NCI-H526 (cell line): ENCODE measurements around the gene SCN1A.
"Not testable (repeated sequence)": the region's sequence is repeated elsewhere in the genome, so short reads cannot be mapped to it uniquely, and the experiment has no call there.

Source experiments
- DNase-seq, 2 experiments: peaks; one replicate each; lab custom pipeline; 2025; lab: John Stamatoyannopoulos, UW

SCN1A gene

DNA sequence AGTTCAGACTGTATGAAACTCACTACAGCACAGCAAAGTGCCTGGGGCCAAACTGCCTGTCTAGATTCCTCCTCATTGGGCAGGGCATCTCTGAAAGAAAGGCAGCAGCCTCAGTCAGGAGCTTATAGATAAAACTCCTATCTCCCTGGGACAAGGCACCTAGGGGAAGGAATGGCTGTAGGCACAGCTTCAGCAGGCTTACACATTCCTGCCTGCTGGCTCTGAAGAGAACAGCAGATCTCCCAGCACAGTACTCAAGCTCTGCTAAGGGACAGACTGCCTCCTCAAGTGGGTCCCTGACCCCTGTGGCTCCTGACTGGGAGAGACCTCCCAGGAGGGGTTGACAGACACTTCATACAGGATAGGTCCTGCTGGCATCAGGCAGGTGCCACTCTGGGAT, 155.7 kb downstream of the SCN1A start:
- DNase-seq: not testable (repeated sequence)

DNA sequence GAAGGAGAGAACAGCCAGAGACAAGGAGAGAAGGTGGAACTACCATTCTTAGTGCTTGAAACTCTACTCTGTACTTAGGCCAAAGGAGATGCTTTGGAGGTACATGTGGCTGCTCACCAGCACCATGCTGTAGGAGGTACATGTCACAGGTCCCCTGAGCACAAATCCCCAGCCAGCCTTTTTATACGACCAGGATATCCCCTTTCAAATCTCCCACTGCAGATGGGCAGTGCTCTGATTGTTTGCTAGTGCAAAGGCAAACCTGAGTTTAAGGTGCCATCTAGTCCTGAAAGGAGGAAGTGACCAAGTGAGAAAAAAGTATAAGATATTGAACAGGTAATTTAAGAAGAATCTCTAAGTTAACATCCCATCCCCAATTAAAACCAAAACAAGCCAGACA, 157.2 kb downstream of the SCN1A start:
- DNase-seq: no peak

DNA sequence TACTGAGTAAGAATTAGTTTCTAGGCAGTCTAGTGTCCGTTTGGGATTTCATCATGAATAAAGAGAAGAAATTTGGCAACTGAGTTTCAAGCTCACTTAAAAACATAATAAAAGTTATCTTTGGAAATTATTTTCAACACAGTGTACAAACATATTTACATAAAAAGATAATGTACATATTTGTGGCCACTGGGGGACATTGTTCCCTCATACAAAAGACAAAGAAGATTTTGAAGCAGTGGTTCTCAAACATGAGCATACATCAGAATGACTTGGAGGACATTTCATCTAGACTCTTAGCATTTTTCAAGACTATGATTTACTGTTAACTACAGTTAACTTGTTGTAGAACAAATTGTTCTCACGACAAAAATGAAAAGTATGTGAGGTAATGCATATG, 158.6 kb downstream of the SCN1A start:
- no peak for DNase-seq

DNA sequence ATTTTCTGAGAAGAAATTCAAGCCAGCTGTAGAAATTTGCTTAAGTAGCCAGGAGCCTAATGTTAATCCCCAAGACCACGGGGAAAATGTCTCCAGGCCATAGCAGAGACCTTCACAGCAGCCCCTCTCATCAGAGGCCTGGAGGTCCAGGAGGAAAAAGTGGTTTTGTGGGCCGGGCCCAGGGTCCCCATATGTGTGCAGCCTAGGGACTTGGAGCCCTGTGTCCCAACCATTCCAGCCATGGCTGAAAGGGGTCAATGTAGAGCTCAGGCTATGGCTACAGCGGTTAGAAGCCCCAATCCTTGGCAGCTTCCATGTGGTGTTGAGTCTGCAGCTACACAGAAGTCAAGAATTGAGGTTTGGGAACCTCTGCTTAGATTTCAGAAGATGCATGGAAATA, 160.1 kb downstream of the SCN1A start:
- no peak for DNase-seq

DNA sequence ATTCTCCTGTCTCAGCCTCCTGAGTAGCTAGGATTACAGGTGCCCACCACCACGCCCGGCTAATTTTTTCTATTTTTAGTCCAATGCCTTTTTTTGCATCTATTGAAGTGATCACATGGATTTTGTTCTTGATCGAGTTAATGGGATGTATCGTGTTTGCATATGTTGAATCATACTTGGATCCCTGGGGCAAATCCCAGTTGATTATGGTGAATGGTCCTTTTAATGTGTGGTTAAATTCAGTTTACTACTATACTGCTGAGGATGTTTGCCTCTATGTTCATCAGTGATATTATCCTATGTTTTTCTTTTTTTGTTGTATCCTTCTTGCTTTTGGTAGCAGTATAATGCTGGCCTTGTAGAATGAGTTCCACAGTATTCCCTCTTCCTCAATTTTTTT, 166.0 kb downstream of the SCN1A start:
- DNase-seq: peak in 1 of 2 experiments; percentile 7

DNA sequence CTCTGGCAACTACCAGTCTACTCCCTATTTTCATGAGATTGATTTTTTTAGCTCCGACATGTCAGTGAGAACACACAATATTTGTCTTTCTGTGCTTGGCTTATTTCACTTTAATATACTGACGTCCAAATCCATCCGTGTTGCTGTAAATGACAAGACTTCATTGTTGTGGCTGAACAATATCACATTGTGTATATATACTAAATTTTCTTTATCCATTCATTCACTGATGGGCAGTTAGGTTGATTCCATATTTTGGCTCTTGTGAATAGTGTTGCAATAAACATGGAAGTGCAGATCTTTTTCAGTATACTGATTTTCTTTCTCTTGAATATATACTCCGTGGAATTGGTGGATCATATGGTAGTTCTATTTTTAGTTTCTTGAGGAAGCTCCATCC, 168.4 kb downstream of the SCN1A start:
- no peak for DNase-seq

DNA sequence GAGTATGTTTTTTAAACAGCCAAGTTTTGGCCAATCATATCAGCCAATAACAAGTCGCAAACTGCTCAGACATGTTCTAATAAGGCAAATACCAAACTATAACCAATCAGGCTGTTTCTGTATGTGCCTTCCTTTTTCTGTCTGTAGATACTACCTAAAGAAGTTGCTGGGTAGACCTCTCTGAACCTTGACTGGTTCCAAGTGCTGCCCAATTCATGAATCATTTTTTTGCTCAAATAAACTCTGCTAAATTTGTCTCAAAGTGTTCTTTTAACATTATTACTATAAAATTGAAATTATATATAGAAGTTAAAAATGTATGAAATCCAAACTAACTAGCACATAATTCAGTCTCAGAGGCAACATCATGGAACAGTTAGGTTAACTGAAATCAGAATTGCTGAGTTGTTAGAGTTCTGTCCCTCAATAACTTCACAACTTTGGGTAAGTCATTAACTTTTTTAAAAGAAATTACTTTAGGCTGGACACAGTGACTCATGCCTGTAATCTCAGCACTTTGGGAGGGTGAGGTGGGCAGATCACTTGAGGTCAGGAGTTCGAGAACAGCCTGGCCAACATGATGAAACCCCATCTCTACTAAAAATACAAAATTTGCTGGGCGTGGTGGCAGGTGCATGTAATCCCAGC, 169.4 kb downstream of the SCN1A start:
- DNase-seq: no peak

DNA sequence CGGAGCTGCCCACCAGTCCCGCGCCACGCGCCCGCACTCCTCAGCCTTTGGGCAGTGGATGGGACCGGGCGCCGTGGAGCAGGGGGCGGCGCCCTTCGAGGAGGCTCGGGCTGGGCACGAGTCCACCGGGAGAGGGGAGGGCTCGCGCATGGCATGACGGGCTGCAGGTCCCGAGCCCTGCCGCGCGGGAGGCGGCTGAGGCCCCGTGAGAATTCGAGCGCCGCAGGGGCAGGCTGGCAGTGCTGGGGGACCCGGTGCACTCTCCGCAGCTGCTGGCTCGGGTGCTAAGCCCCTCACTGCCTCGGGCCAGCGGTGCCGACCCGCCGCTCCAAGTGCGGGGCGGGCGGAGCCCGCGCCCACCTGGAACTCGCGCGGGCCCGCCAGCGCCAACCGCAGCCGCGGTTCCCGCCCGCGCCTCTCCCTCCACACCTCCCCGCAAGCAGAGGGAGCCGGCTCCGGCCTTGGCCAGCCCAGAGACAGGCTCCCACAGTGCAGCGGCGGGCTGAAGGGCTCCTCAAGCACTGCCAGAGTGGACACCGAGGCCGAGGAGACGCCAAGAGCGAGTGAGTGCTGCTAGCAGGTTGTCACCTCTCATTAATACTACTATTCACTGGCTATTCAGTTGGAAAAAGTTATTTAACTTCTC, 170.7 kb downstream of the SCN1A start:
- no peak for DNase-seq

DNA sequence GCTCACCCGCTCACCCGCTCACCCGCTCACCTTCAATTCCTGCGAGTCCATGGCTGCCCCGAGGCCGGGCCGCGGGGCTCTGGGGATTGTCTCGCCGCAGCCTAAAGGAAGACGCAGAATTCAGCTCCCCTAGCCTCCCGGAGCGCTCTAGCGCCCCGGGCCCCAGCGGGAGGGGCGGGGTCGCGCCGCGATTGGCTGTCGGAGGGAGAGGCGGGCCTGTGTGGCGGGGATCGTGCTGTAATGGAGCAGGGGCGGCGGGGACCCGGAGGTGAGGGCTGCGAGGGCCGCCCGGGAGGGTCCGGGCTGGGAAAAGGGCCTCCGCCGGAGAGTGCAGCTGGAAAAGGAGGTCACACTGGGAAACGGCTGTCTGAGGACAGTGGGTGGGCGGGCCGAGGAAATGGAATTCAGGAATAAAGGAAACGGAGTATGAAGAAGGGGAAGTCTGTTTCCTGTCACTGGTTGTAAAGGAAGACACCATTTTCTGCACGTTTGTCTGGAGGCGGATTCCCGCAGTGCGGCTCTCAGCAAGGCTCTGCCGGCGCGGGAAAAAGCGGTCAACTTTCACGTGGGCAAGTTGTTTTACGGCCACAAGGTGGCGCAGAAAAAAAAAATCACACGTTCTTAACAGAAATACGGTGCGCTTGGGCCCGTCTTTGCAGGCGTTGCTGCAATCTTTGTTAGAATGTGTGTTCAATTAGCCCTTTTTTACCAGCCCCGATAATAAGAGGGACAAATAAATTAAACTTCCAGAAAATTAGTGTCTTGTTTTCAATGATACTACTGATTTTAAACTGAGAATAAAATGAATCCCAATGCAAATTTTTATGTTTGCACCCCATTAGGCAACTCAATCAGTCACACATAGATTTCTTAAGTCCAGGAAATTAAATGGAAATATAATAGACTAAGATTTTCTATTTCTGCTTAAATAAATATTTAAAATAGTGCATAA, 173.9 kb downstream of the SCN1A start, which contains the start of gene TTC21B:
Gene TTC21B, minus strand, starts transcription at position 122 of the 952 bp plus-strand sequence. Its CDS starts 71 bp downstream, at position 51.
- peak; percentile 90 to 96 for DNase-seq

DNA sequence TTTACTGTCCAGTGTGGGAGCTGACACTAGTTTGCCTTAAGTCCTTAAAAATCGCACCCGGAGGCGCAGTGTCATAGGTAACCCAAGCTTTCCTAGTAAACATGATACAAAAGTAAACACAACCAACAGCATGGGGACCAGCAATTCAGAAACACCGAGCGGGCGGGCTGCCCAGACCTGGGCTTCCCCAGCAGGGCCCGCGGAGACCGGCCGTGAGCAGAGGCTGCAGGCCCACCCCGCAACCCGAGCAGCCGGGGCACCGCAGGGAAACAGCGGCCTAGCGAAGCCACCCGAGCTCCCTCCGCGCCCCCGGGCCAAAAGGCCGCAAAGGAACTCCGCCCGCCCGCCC, 174.5 kb downstream of the SCN1A start:
- peak; percentile 62 to 95 for DNase-seq

DNA sequence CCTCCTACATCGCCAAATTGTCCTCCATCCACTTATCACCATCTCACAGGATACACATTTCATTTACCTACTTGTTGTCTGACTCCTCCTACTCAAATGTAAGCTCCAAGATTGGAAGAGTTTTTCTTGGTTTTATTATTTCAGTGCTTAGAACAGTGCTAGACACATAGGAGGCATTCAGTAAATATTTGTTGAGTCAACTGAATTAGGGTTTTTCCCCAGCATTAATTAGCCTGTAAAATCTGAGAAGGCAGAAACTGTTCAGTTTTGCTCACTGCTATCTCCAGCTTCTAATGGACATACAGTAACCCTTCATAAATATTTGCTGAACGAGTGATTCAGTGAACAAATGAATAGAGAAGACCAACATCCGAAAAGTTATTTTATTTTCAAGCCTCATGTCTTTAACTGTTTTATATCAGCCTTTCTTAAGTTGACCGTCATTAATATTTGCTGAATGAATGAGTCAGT, 175.0 kb downstream of the SCN1A start:
- peak in 1 of 2 experiments; percentile 28 for DNase-seq

DNA sequence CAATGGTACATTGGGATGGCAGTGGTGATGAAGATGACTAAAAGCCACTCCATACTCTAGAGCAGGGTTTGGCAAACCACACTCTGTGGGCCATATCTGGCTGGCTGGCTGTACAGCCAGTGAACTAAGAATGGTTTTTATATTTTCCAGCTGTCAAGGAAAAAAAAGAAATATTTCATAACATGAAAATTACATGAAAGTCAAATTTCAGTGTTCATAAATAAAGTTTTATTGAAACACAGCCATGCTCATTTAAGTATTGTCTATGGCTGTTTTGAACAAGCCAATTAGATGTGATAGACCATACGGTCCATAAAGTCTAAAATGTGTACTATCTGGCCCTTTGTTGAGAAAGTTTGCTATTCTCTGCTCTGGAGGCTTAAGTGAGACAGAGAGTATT, 175.7 kb downstream of the SCN1A start:
- DNase-seq: no peak

DNA sequence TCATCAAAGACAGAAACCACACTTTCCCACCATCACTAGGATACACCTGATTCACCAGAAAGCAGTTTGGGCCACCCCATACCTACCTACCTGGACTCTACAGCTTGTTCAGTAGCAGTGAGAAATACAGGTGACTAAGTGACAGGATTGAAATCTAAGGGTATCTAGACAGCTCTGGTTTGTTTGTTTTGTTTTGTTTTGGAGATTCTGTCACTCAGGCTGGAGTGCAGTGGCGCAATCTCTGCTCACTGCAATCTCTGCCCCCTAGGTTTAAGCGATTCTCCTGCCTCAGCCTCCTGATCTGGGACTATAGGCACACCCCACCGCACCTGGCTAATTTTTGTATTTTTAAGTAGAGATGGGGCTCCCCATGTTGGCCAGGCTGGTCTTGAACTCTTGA, 177.4 kb downstream of the SCN1A start:
- DNase-seq: no peak

DNA sequence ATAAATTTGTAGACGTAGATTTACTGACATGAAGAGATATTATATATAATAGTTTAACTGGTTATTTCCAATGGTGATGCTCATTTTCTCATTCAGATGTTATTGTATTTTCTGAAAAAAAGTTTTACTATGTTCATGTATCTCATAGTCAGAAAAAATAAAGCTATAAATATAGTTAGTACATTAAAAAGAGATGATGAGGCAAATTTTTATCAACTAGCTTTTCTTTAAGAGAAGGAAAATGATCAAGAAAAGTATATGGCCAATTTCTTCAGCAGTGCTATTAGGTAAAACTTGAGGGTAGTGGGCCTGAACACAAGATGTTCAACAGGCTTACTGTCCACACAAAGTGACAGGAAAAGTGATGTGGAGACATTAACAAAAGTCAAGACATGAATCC, 186.0 kb downstream of the SCN1A start:
- no peak for DNase-seq

DNA sequence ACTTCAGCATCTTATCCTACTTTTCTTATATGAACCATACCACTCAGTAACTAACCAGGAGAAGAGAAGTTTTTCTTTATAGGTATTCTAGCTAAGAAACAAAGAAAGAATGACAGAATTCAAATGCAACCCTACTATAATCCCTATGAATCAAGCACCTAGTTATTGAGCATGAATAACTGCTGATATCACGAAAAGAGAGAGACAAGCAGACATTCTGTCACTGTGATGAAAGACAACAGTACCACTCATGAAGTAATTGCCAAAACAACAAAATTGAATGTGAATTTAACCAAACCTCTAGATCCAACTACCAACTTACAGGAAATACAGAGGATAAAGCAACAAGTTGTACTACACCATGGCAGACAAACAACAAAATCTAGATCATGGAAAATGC, 189.6 kb downstream of the SCN1A start:
- DNase-seq: no peak
